PC-3 (cell line): ENCODE results near the gene UBC. TPM values are rescaled to one million over a fixed set of nuclear protein-coding genes. Genes with fewer than 3 reads are reported as not detected.
A peak's percentile ranks its signal among the peaks of the same experiment; 100 is the strongest.

Experiments used
- ATAC-seq: fragments of 200-7000 bp; cut with Tn5 transposase; 2 replicates; pipeline ENCODE4 v1.9.1; 2020; ENCODE audit warnings: mild to moderate bottlenecking, moderate library complexity
- Bru-seq: library from RNA; stranded (reverse); fragments of 400-500 nt; gene quantifications from one replicate; lab custom pipeline; 2021; lab: Mats Ljungman, UMichigan
- BruChase-seq, 2 experiments: library from RNA; stranded (reverse); fragments of 400-500 nt; gene quantifications; one replicate each; lab custom pipeline; 2021; lab: Mats Ljungman, UMichigan
- BruUV-seq: library from RNA; stranded (reverse); fragments of 400-500 nt; replicated peaks from 2 replicates; lab custom pipeline; 2021; lab: Mats Ljungman, UMichigan
- CTCF ChIA-PET: fragments of 300-600 bp; sonication (Branson Sonifier 250); formaldehyde crosslinking; loops from one replicate; lab custom pipeline; 2022; ENCODE audit warnings: antibody characterized with exemption; lab: Charles Lee
- POLR2A ChIA-PET: fragments of 300-600 bp; sonication (Branson Sonifier 250); formaldehyde crosslinking; loops from one replicate; lab custom pipeline; 2022; ENCODE audit warnings: antibody characterized with exemption; ENCODE audit not compliant: unreplicated experiment; lab: Charles Lee
- DNase-seq: peaks from one replicate; pipeline ENCODE4 v3.0.0-alpha.2; 2015
- H2AFZ ChIP-seq: fragments of 300-600 bp; sonication (generic); 2 replicates; pipeline ENCODE4 v1.6.0; 2016; ENCODE audit warnings: antibody characterized with exemption, low read length
- H3F3A ChIP-seq: fragments of 300-600 bp; sonication (generic); one replicate; pipeline ENCODE4 v1.6.0; 2017; ENCODE audit warnings: antibody characterized with exemption, low read length, control low read depth, mild to moderate bottlenecking; ENCODE audit not compliant: unreplicated experiment
- H3K27ac ChIP-seq: fragments of 300-600 bp; sonication (generic); 2 replicates; pipeline ENCODE4 v1.5.1; 2016; ENCODE audit warnings: mild to moderate bottlenecking, low read length
- H3K27me3 ChIP-seq: fragments of 300-600 bp; sonication (generic); 2 replicates; pipeline ENCODE4 v1.6.1; 2016; ENCODE audit warnings: low read length, mixed read lengths
- H3K36me3 ChIP-seq: fragments of 300-600 bp; sonication (generic); 2 replicates; pipeline ENCODE4 v1.6.1; 2016; ENCODE audit warnings: low read depth, mixed run types, low read length, mixed read lengths
- H3K4me1 ChIP-seq: fragments of 300-600 bp; sonication (generic); 2 replicates; pipeline ENCODE4 v1.5.1; 2016; ENCODE audit warnings: low read length; ENCODE audit not compliant: insufficient read depth
- H3K4me2 ChIP-seq: fragments of 300-600 bp; sonication (generic); 2 replicates; pipeline ENCODE4 v1.6.0; 2016; ENCODE audit warnings: low read length
- H3K4me3 ChIP-seq: fragments of 300-600 bp; sonication (generic); 2 replicates; pipeline ENCODE4 v1.5.1; 2016; ENCODE audit warnings: mild to moderate bottlenecking, low read length, mixed read lengths
- H3K79me2 ChIP-seq: fragments of 300-600 bp; sonication (generic); 2 replicates; pipeline ENCODE4 v1.6.1; 2017; ENCODE audit warnings: low read length, mixed read lengths
- H3K9ac ChIP-seq: fragments of 300-600 bp; sonication (generic); 2 replicates; pipeline ENCODE4 v1.6.0; 2016; ENCODE audit warnings: mild to moderate bottlenecking, low read length
- H3K9me2 ChIP-seq: fragments of 300-600 bp; sonication (generic); replicated peaks from 2 replicates; pipeline ENCODE4 v1.6.1; 2016; ENCODE audit warnings: mixed run types, low read length, mixed read lengths
- H3K9me3 ChIP-seq: fragments of 300-600 bp; sonication (generic); 2 replicates; pipeline ENCODE4 v1.6.1; 2016; ENCODE audit warnings: low read length, mixed read lengths
- H4K20me1 ChIP-seq: fragments of 300-600 bp; sonication (generic); 2 replicates; pipeline ENCODE4 v1.6.1; 2016; ENCODE audit warnings: low read length, mixed read lengths
- EZH2 ChIP-seq: fragments of 300-600 bp; sonication (generic); IDR thresholded peaks from one replicate; pipeline ENCODE4 v1.6.1; 2017; ENCODE audit warnings: antibody characterized with exemption, mild to moderate bottlenecking, low read length; ENCODE audit not compliant: unreplicated experiment
- EZH2phosphoT487 ChIP-seq: fragments of 300-600 bp; sonication (generic); IDR thresholded peaks from 2 replicates; pipeline ENCODE4 v1.6.1; 2018; ENCODE audit warnings: mild to moderate bottlenecking, antibody characterized with exemption, low read length, borderline replicate concordance
- intact Hi-C: fragments of 100-400 bp; cut with micrococcal nuclease; formaldehyde crosslinking; loops from 2 replicates; pipeline ENCODE4 v1.9.0; 2023
- long read RNA-seq: library from polyadenylated mRNA; unstranded; transcript quantifications from one replicate; pipeline ENCODE4 v2.0.0, GENCODE V29; 2021; ENCODE audit not compliant: unreplicated experiment
- total RNA-seq: library from RNA; depleted of rRNA; stranded (reverse); fragments of >200 nt; gene quantifications from 2 replicates; pipeline ENCODE4 v1.2.3, GENCODE V29; 2014; rRNA removed
- TF ChIP-seq, protein P1 (sequence below): fragments of 300-600 bp; sonication (generic); conservative IDR thresholded peaks from 2 replicates; pipeline ENCODE4 v1.5.1; 2017; ENCODE audit warnings: antibody characterized with exemption, low read depth, mild to moderate bottlenecking, low read length

Gene UBC
- total RNA-seq (1,587 TPM in 2 replicates), Bru-seq, nascent RNA (percentile 99 among the genes with signal in this experiment), BruChase-seq, experiment 1, labeled RNA remaining after a 6-hour chase (percentile 100 among the genes with signal in this experiment), BruChase-seq, experiment 2, labeled RNA remaining after a 2-hour chase (percentile 100 among the genes with signal in this experiment)
- long read RNA-seq, transcript UBC-205 (1 exons, 3,745 nt): minor isoform, 388 of 1,289 reads
- long read RNA-seq, transcript UBC-201 (2 exons, 2,688 nt): major isoform, 877 of 1,289 reads
- long read RNA-seq, partial matches to known transcripts: 2 of 1,289 reads
- long read RNA-seq, other reads (novel, unspliced or antisense): 17 of 1,289 reads

DNA sequence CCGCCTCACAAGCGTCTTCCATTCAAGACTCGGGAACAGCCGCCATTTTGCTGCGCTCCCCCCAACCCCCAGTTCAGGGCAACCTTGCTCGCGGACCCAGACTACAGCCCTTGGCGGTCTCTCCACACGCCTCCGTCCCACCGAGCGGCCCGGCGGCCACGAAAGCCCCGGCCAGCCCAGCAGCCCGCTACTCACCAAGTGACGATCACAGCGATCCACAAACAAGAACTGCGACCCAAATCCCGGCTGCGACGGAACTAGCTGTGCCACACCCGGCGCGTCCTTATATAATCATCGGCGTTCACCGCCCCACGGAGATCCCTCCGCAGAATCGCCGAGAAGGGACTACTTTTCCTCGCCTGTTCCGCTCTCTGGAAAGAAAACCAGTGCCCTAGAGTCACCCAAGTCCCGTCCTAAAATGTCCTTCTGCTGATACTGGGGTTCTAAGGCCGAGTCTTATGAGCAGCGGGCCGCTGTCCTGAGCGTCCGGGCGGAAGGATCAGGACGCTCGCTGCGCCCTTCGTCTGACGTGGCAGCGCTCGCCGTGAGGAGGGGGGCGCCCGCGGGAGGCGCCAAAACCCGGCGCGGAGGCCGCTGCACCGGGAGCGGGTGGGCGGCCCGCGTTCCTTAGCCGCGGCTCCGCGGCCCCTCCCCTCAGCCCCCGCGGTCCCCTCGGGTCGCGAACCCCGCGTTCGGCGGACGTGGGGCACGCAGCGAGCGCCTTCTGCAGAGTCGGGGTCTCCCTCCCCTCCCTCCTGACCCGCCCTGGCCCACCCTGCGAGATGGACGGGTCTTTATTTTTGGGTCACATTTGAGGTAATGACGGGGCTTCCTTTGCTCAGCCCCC lies at the start of gene UBC:
TSS of gene UBC (minus strand) at position 259 of the 847 bp plus-strand sequence. CDS start 879 bp downstream, outside the sequence.
- TF ChIP-seq EZH2 (no peak), EZH2phosphoT487 (no peak)
- TF ChIP-seq, protein P1, sequence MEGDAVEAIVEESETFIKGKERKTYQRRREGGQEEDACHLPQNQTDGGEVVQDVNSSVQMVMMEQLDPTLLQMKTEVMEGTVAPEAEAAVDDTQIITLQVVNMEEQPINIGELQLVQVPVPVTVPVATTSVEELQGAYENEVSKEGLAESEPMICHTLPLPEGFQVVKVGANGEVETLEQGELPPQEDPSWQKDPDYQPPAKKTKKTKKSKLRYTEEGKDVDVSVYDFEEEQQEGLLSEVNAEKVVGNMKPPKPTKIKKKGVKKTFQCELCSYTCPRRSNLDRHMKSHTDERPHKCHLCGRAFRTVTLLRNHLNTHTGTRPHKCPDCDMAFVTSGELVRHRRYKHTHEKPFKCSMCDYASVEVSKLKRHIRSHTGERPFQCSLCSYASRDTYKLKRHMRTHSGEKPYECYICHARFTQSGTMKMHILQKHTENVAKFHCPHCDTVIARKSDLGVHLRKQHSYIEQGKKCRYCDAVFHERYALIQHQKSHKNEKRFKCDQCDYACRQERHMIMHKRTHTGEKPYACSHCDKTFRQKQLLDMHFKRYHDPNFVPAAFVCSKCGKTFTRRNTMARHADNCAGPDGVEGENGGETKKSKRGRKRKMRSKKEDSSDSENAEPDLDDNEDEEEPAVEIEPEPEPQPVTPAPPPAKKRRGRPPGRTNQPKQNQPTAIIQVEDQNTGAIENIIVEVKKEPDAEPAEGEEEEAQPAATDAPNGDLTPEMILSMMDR: no peak
- H2AFZ ChIP-seq: peak within 1 kb of the TSS; percentile 95
- H3K79me2 ChIP-seq: peaks cover 57% of the 10 kb centered on the region
- no peaks in the 10 kb centered on the region for H3K27me3 ChIP-seq
- DNase-seq (peak; percentile 89), ATAC-seq (peak; percentile 4)
- H3K36me3 ChIP-seq: peaks cover 29% of the 10 kb centered on the region
- H3K9me2 ChIP-seq: no peaks in the 10 kb centered on the region
- peak within 1 kb of the TSS; percentile 98 for H3K27ac ChIP-seq
- intact Hi-C loops: loop anchor here (5.0 kb wide), 2 partner anchors 73 to 527 kb away; partner anchors contain the start of gene DHX37
- peaks cover 43% of the 10 kb centered on the region for H4K20me1 ChIP-seq
- BruUV-seq: no TSS peak
- no peaks in the 10 kb centered on the region for H3K9me3 ChIP-seq
- ChIA-PET CTCF (interaction anchor here (0.7 to 1.0 kb wide), 2 partner anchors 26 to 77 kb away, joined by 4 to 7 read pairs; no protein-coding TSS in a partner anchor), POLR2A (interaction anchor here (0.6 to 1.0 kb wide), 7 partner anchors 10 to 1685 kb away, joined by 3 to 10 read pairs (median 6); no protein-coding TSS in a partner anchor)
- peaks cover 52% of the 10 kb centered on the region for H3K4me1 ChIP-seq
- peak within 1 kb of the TSS; percentile 94 for H3K4me3 ChIP-seq
- H3K4me2 ChIP-seq: peak within 1 kb of the TSS; percentile 93
- peak within 1 kb of the TSS; percentile 92 for H3K9ac ChIP-seq
- peaks cover 37% of the 10 kb centered on the region for H3F3A ChIP-seq

DNA sequence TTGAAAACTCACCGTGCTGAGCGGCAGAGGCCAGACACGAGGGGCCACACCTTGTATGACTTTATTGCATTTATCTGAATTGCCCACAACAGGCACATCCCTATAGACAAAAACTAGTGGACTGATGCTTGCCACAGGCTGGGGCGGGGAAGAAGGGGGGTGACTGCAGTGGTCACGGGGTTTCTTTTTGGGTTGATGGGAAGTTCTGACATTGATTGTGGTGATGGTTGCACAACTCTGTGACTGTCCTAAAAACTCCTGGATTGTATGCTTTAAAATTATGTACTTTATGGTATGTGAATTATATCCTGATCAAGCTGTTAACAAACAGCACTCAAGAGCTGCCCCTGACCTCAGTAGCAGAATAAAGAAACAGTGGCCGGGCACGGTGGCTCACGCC lies 48.8 kb upstream of the UBC start:
- Histone ChIP-seq H2AFZ (no peak overlapping the region), H3K4me1 (no peaks in the 10 kb centered on the region), H3K9me2 (no peaks in the 10 kb centered on the region), H3K9me3 (no peaks in the 10 kb centered on the region), H3K27me3 (no peaks in the 10 kb centered on the region), H3K4me2 (no peak overlapping the region), H3K79me2 (no peaks in the 10 kb centered on the region), H4K20me1 (no peaks in the 10 kb centered on the region), H3K9ac (no peak overlapping the region), H3F3A (no peaks in the 10 kb centered on the region), H3K27ac (no peak overlapping the region), H3K36me3 (peaks cover 46% of the 10 kb centered on the region), H3K4me3 (no peak overlapping the region)
- TF ChIP-seq EZH2phosphoT487 (no peak), EZH2 (no peak)
- TF ChIP-seq, protein P1: no peak
- intact Hi-C loops: no loop called here
- DNase-seq (no peak), ATAC-seq (no peak)
- ChIA-PET CTCF (no interaction called here), POLR2A (no interaction called here)
- no TSS peak for BruUV-seq
